Hepatocyte (in vitro differentiated cells): ENCODE measurements around the gene CPVL. TPM values are rescaled to one million over a fixed set of nuclear protein-coding genes. Genes with fewer than 3 reads are reported as not detected.
A peak's percentile ranks its signal among the peaks of the same experiment; 100 is the strongest.

Experiments
- DNase-seq: peaks from one replicate; pipeline ENCODE4 v3.0.0-alpha.2; 2016; ENCODE audit warnings: low spot score
- H2AFZ ChIP-seq: fragments of 200-600 bp; sonication (generic); 2 replicates; pipeline ENCODE4 v1.6.0; 2016; ENCODE audit warnings: antibody characterized with exemption, mild to moderate bottlenecking
- H3K27ac ChIP-seq: fragments of 200-600 bp; sonication (generic); 2 replicates; pipeline ENCODE4 v1.5.1; 2016; ENCODE audit warnings: mild to moderate bottlenecking
- H3K27me3 ChIP-seq: fragments of 200-600 bp; sonication (generic); 2 replicates; pipeline ENCODE4 v1.6.1; 2016
- H3K36me3 ChIP-seq: fragments of 200-600 bp; sonication (generic); replicated peaks from 2 replicates; pipeline ENCODE4 v1.5.1; 2016; ENCODE audit warnings: low read depth; ENCODE audit not compliant: insufficient read depth
- H3K4me1 ChIP-seq: fragments of 200-600 bp; sonication (generic); 2 replicates; pipeline ENCODE4 v1.5.1; 2016; ENCODE audit warnings: mild to moderate bottlenecking, moderate library complexity; ENCODE audit not compliant: insufficient read depth
- H3K4me2 ChIP-seq: fragments of 200-600 bp; sonication (generic); 2 replicates; pipeline ENCODE4 v1.6.0; 2016
- H3K4me3 ChIP-seq: fragments of 200-600 bp; sonication (generic); 2 replicates; pipeline ENCODE4 v1.5.1; 2016; ENCODE audit warnings: mild to moderate bottlenecking
- H3K79me2 ChIP-seq: fragments of 200-600 bp; sonication (generic); 2 replicates; pipeline ENCODE4 v1.6.0; 2017; ENCODE audit warnings: mild to moderate bottlenecking
- H3K9me2 ChIP-seq: fragments of 200-600 bp; sonication (generic); replicated peaks from 2 replicates; pipeline ENCODE4 v1.6.0; 2017; ENCODE audit warnings: mild to moderate bottlenecking; ENCODE audit not compliant: insufficient read depth
- H3K9me3 ChIP-seq: fragments of 200-600 bp; sonication (generic); 2 replicates; pipeline ENCODE4 v1.5.1; 2016; ENCODE audit warnings: low read depth, mild to moderate bottlenecking
- H4K20me1 ChIP-seq: fragments of 200-600 bp; sonication (generic); 2 replicates; pipeline ENCODE4 v1.6.0; 2016; ENCODE audit warnings: mild to moderate bottlenecking; ENCODE audit not compliant: insufficient read depth, poor library complexity, severe bottlenecking
- CTCF ChIP-seq: fragments of 200-600 bp; sonication (generic); IDR thresholded peaks from 2 replicates; pipeline ENCODE4 v1.5.1; 2016; ENCODE audit warnings: antibody characterized with exemption, mild to moderate bottlenecking; ENCODE audit not compliant: poor library complexity
- EZH2 ChIP-seq: fragments of 200-600 bp; sonication (generic); IDR thresholded peaks from 2 replicates; pipeline ENCODE4 v1.6.1; 2016; ENCODE audit warnings: antibody characterized with exemption, mild to moderate bottlenecking, borderline replicate concordance
- EZH2phosphoT487 ChIP-seq: fragments of 200-600 bp; sonication (generic); IDR thresholded peaks from one replicate; pipeline ENCODE4 v1.6.1; 2018; ENCODE audit warnings: antibody characterized with exemption, mild to moderate bottlenecking, low read depth, moderate library complexity; ENCODE audit not compliant: unreplicated experiment, severe bottlenecking
- WGBS: methylation state at CpG from one replicate; pipeline ENCODE4 v1.1.6; 2016; ENCODE audit warnings: low lambda C conversion rate; ENCODE audit errors: missing lambda C conversion rate; 5-methylcytosine and 5-hydroxymethylcytosine counted together
- polyA plus RNA-seq: library from polyadenylated mRNA; unstranded; fragments of >200 nt; fragmentation: Nextera tagmentation; extraction: Ambion mirVana; gene quantifications from 2 replicates; pipeline ENCODE4 v1.2.1, GENCODE V29; 2016
- total RNA-seq: library from RNA; depleted of rRNA; stranded (reverse); fragments of >200 nt; gene quantifications from 2 replicates; pipeline ENCODE4 v1.2.3, GENCODE V29; 2014

Gene CPVL
- total and polyA plus RNA-seq, 2 experiments from 2014 or later = 26.2 to 36.3 TPM

GRCh38 chr7:29142021-29142727 lies 4.2 kb downstream of the CPVL start:
- TF ChIP-seq EZH2phosphoT487 (no peak), CTCF (no peak), EZH2 (no peak)
- H3K4me3 ChIP-seq = no peak overlapping the region
- H3K9me2 ChIP-seq = no peaks in the 10 kb centered on the region
- H3K4me2 ChIP-seq = peak overlapping the region; percentile 18
- H3K4me1 ChIP-seq = peaks cover 22% of the 10 kb centered on the region
- no peak overlapping the region for H2AFZ ChIP-seq
- no peaks in the 10 kb centered on the region for H3K27me3 ChIP-seq
- WGBS = 83% methylated on average over 7 of the region's 7 CpGs
- no peaks in the 10 kb centered on the region for H3K9me3 ChIP-seq
- H3K79me2 ChIP-seq = no peaks in the 10 kb centered on the region
- no peaks in the 10 kb centered on the region for H4K20me1 ChIP-seq
- no peak overlapping the region for H3K27ac ChIP-seq
- no peaks in the 10 kb centered on the region for H3K36me3 ChIP-seq
- no peak for DNase-seq

GRCh38 chr7:29140873-29141468 lies 5.4 kb downstream of the CPVL start:
- 82% methylated on average over 7 of the region's 7 CpGs for WGBS
- Histone ChIP-seq H3K27me3 (no peaks in the 10 kb centered on the region), H3K4me3 (no peak overlapping the region), H3K9me2 (no peaks in the 10 kb centered on the region), H3K27ac (no peak overlapping the region), H2AFZ (no peak overlapping the region), H3K4me2 (no peak overlapping the region), H3K36me3 (no peaks in the 10 kb centered on the region), H4K20me1 (no peaks in the 10 kb centered on the region), H3K4me1 (peaks cover 12% of the 10 kb centered on the region), H3K9me3 (no peaks in the 10 kb centered on the region), H3K79me2 (no peaks in the 10 kb centered on the region)
- TF ChIP-seq EZH2 (no peak), CTCF (no peak), EZH2phosphoT487 (no peak)
- DNase-seq = no peak

GRCh38 chr7:29139796-29140195 lies 6.5 kb downstream of the CPVL start:
- Histone ChIP-seq H3K27ac (no peak overlapping the region), H3K4me2 (no peak overlapping the region), H2AFZ (no peak overlapping the region), H4K20me1 (no peaks in the 10 kb centered on the region), H3K4me1 (peaks cover 12% of the 10 kb centered on the region), H3K79me2 (no peaks in the 10 kb centered on the region), H3K9me3 (no peaks in the 10 kb centered on the region), H3K36me3 (no peaks in the 10 kb centered on the region), H3K27me3 (no peaks in the 10 kb centered on the region), H3K4me3 (no peak overlapping the region), H3K9me2 (no peaks in the 10 kb centered on the region)
- TF ChIP-seq EZH2 (no peak), CTCF (no peak), EZH2phosphoT487 (no peak)
- DNase-seq = no peak
- 93% methylated on average over 4 of the region's 4 CpGs for WGBS
